ENCODE results near the gene RIC8B. TPM values are rescaled to one million over a fixed set of nuclear protein-coding genes. Genes with fewer than 3 reads are reported as not detected.

Gene RIC8B
- total RNA-seq, 1 donor from 2014 or later, result 22.5 TPM

- H3K36me3 Mint-ChIP-seq, result no peaks in the 10 kb centered on the region
- no peak overlapping the region for H3K27ac Mint-ChIP-seq
- no peaks in the 10 kb centered on the region for H3K9me3 Mint-ChIP-seq
- no peak for DNase-seq (ENCODE audit: low spot score in 2 of 2, unreplicated experiment in 2 of 2)
- H3K4me1 Mint-ChIP-seq, result peaks cover 10% of the 10 kb centered on the region
- H3K27me3 Mint-ChIP-seq (ENCODE audit: low read depth), result no peaks in the 10 kb centered on the region
- TF ChIP-seq CTCF (IDR thresholded peaks at IDR 0.05; ENCODE audit: unreplicated experiment), result no peak
- H3K4me3 Mint-ChIP-seq, result no peak overlapping the region
Measured at GRCh38 chr12:106759526-106760183, 14.8 kb upstream of the RIC8B start.

- Mint-ChIP-seq H3K9me3 (no peaks in the 10 kb centered on the region), H3K27ac (no peak overlapping the region), H3K27me3 (ENCODE audit: low read depth) (no peaks in the 10 kb centered on the region), H3K4me1 (peaks cover 10% of the 10 kb centered on the region), H3K4me3 (no peak overlapping the region), H3K36me3 (no peaks in the 10 kb centered on the region)
- no peak for DNase-seq (ENCODE audit: low spot score in 2 of 2, unreplicated experiment in 2 of 2)
- TF ChIP-seq CTCF (IDR thresholded peaks at IDR 0.05; ENCODE audit: unreplicated experiment), result no peak
Measured at GRCh38 chr12:106760184-106760531, 14.3 kb upstream of the RIC8B start.

- H3K4me3 Mint-ChIP-seq, result no peak overlapping the region
- no peak overlapping the region for H3K27ac Mint-ChIP-seq
- peaks cover 40% of the 10 kb centered on the region for H3K4me1 Mint-ChIP-seq
- H3K9me3 Mint-ChIP-seq, result no peaks in the 10 kb centered on the region
- H3K27me3 Mint-ChIP-seq (ENCODE audit: low read depth), result peaks cover 2% of the 10 kb centered on the region
- DNase-seq (ENCODE audit: low spot score in 2 of 2, unreplicated experiment in 2 of 2), result no peak
- no peak for TF ChIP-seq CTCF (IDR thresholded peaks at IDR 0.05; ENCODE audit: unreplicated experiment)
- no peaks in the 10 kb centered on the region for H3K36me3 Mint-ChIP-seq
Measured at GRCh38 chr12:106764220-106764619, 10.3 kb upstream of the RIC8B start.

- Mint-ChIP-seq H3K36me3 (no peaks in the 10 kb centered on the region), H3K9me3 (no peaks in the 10 kb centered on the region), H3K4me3 (no peak overlapping the region), H3K27ac (no peak overlapping the region), H3K4me1 (peaks cover 43% of the 10 kb centered on the region), H3K27me3 (ENCODE audit: low read depth) (peaks cover 2% of the 10 kb centered on the region)
- no peak for TF ChIP-seq CTCF (IDR thresholded peaks at IDR 0.05; ENCODE audit: unreplicated experiment)
- no peak for DNase-seq (ENCODE audit: low spot score in 2 of 2, unreplicated experiment in 2 of 2)
Measured at GRCh38 chr12:106764738-106765137, 9.7 kb upstream of the RIC8B start.

- no peak for TF ChIP-seq CTCF (IDR thresholded peaks at IDR 0.05; ENCODE audit: unreplicated experiment)
- H3K4me3 Mint-ChIP-seq, result no peak overlapping the region
- no peak for DNase-seq (ENCODE audit: low spot score in 2 of 2, unreplicated experiment in 2 of 2)
- H3K27me3 Mint-ChIP-seq (ENCODE audit: low read depth), result peaks cover 2% of the 10 kb centered on the region
- H3K36me3 Mint-ChIP-seq, result no peaks in the 10 kb centered on the region
- H3K9me3 Mint-ChIP-seq, result no peaks in the 10 kb centered on the region
- peaks cover 37% of the 10 kb centered on the region for H3K4me1 Mint-ChIP-seq
- no peak overlapping the region for H3K27ac Mint-ChIP-seq
Measured at GRCh38 chr12:106766393-106766826, 8.1 kb upstream of the RIC8B start.

- H3K27me3 Mint-ChIP-seq (ENCODE audit: low read depth), result peaks cover 2% of the 10 kb centered on the region
- DNase-seq (ENCODE audit: low spot score in 2 of 2, unreplicated experiment in 2 of 2), result no peak
- peaks cover 37% of the 10 kb centered on the region for H3K4me1 Mint-ChIP-seq
- no peaks in the 10 kb centered on the region for H3K9me3 Mint-ChIP-seq
- no peak for TF ChIP-seq CTCF (IDR thresholded peaks at IDR 0.05; ENCODE audit: unreplicated experiment)
- no peaks in the 10 kb centered on the region for H3K36me3 Mint-ChIP-seq
- H3K27ac Mint-ChIP-seq, result no peak overlapping the region
- H3K4me3 Mint-ChIP-seq, result no peak overlapping the region
Measured at GRCh38 chr12:106767206-106767605, 7.3 kb upstream of the RIC8B start.
